OCI-LY7 (cell line): ENCODE results near the gene OR1B1.

Source experiments
- EZH2phosphoT487 ChIP-seq: fragments of 200-600 bp; sonication (generic); IDR thresholded peaks from 2 replicates; pipeline ENCODE4 v1.6.1; 2018; ENCODE audit warnings: low read depth, borderline replicate concordance, mild to moderate bottlenecking, mixed run types, antibody characterized with exemption, low read length, moderate library complexity, mixed read lengths
- TF ChIP-seq, protein P1 (sequence below): fragments of 200-600 bp; sonication (generic); conservative IDR thresholded peaks from 2 replicates; pipeline ENCODE4 v1.5.1; 2014; ENCODE audit warnings: mild to moderate bottlenecking, antibody characterized with exemption, low read length, moderate library complexity, mixed read lengths

GRCh38 chr9:122684851-122685250 is 27.4 kb upstream of the OR1B1 start:
- TF ChIP-seq, protein P1, sequence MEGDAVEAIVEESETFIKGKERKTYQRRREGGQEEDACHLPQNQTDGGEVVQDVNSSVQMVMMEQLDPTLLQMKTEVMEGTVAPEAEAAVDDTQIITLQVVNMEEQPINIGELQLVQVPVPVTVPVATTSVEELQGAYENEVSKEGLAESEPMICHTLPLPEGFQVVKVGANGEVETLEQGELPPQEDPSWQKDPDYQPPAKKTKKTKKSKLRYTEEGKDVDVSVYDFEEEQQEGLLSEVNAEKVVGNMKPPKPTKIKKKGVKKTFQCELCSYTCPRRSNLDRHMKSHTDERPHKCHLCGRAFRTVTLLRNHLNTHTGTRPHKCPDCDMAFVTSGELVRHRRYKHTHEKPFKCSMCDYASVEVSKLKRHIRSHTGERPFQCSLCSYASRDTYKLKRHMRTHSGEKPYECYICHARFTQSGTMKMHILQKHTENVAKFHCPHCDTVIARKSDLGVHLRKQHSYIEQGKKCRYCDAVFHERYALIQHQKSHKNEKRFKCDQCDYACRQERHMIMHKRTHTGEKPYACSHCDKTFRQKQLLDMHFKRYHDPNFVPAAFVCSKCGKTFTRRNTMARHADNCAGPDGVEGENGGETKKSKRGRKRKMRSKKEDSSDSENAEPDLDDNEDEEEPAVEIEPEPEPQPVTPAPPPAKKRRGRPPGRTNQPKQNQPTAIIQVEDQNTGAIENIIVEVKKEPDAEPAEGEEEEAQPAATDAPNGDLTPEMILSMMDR: no peak
- no peak for TF ChIP-seq EZH2phosphoT487
